GM12892 (cell line): ENCODE results near the gene SFSWAP.
"Not testable (repeated sequence)": the region's sequence is repeated elsewhere in the genome, so short reads cannot be mapped to it uniquely, and the experiment has no call there.

Experiments
- DNase-seq: peaks from one replicate; pipeline ENCODE4 v3.0.0; 2011; ENCODE audit not compliant: insufficient read length
- FAIRE-seq: peaks from 2 replicates; lab custom pipeline; 2011; peaks lifted over from hg19 to GRCh38; lab: Jason Lieb, UNC
- POLR2A ChIP-seq: IDR thresholded peaks from 2 replicates; pipeline ENCODE4 v1.6.1; 2011; ENCODE audit warnings: low read depth, low read length, control low read depth
- POLR2AphosphoS5 ChIP-seq: IDR thresholded peaks from 2 replicates; pipeline ENCODE4 v1.6.1; 2011; ENCODE audit warnings: low read depth, low read length, control low read depth
- TAF1 ChIP-seq: IDR thresholded peaks from 2 replicates; pipeline ENCODE4 v1.6.1; 2011; ENCODE audit warnings: low read depth, mild to moderate bottlenecking, control low read depth, low read length, borderline replicate concordance

SFSWAP gene

GRCh38 chr12:131759176-131759575 is 48.3 kb downstream of the SFSWAP start:
- TF ChIP-seq POLR2AphosphoS5, result no peak
- TF ChIP-seq TAF1, result no peak
- TF ChIP-seq POLR2A, result no peak

GRCh38 chr12:131761638-131762037 is 50.7 kb downstream of the SFSWAP start:
- DNase-seq (no peak), FAIRE-seq (no peak)
- no peak for TF ChIP-seq POLR2A
- no peak for TF ChIP-seq TAF1
- TF ChIP-seq POLR2AphosphoS5, result no peak

More at GRCh38 chr12:131759176-131759575, 48.3 kb downstream of the SFSWAP start:
- FAIRE-seq (no peak), DNase-seq (no peak)

DNA sequence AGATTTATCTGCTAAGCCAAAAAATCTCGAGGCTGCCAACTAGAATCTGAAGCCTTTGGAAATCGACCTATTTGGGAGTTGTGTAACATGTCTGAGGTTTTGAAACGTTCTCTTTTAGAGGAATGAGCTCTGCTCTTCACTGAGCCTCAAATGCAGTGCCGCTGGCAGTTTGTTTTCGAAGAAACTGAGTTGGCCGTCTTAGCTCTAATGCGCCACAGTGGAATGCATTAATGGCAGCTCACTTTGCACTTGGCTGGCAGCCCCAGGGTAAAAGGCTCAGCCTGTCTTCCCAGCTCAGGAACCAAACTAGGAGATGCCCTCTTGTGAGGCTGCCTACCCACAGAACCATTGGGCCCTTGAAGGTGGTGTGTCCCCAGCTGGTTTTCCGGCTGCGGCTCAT is 53.8 kb downstream of the SFSWAP start:
- FAIRE-seq (no peak), DNase-seq (no peak)
- TF ChIP-seq POLR2AphosphoS5 (no peak), TAF1 (no peak), POLR2A (no peak)

DNA sequence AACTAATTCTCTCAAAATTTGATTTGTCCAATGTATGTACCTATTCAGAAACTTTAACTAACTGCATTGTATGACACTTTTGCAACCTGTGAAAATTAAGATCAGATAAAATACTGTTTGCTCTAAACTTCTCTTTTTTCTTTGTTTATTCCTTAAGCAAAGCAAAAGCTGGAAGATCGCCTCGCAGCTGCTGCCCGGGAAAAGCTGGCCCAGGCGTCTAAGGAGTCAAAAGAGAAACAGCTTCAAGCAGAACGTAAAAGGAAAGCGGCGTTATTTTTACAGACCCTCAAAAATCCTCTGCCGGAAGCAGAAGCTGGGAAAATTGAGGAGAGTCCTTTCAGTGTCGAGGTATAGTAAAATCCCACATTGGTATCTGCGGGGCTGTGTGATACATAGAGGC is 55.1 kb downstream of the SFSWAP start:
- DNase-seq (no peak), FAIRE-seq (no peak)
- no peak for TF ChIP-seq TAF1
- no peak for TF ChIP-seq POLR2AphosphoS5
- TF ChIP-seq POLR2A, result no peak

- FAIRE-seq, result no peak
- no peak for TF ChIP-seq POLR2AphosphoS5
- no peak for TF ChIP-seq POLR2A
- TF ChIP-seq TAF1, result no peak
- DNase-seq, result no peak
Measured at GRCh38 chr12:131766382-131767107, 55.7 kb downstream of the SFSWAP start.

DNA sequence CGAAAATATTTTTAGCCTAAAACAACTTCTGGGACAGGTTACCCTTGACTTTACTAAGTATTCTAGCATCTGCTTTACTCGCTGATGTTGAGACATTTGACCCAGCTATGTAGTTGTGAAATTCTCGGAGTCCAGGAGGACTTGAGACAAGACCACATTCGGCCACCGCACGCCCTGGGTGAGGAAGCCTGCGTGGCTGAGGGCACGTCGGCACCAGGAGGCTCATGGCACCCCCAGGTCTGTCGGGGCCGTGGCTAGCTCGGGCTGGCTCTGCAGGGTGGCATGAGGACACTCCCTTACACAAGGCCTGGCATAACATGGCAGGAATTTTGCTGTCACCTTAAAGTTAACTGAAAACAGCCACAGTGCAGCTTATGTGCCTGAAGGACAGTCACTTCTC is 59.2 kb downstream of the SFSWAP start:
- DNase-seq (no peak), FAIRE-seq (no peak)
- no peak for TF ChIP-seq POLR2AphosphoS5
- TF ChIP-seq TAF1, result no peak
- TF ChIP-seq POLR2A, result no peak

- no peak for FAIRE-seq
- TF ChIP-seq TAF1 (no peak), POLR2AphosphoS5 (no peak), POLR2A (no peak)
- DNase-seq, result no peak
Measured at GRCh38 chr12:131771965-131772364, 61.1 kb downstream of the SFSWAP start.

GRCh38 chr12:131773582-131774221 is 62.8 kb downstream of the SFSWAP start:
- TF ChIP-seq POLR2AphosphoS5 (no peak), POLR2A (peak; percentile 43; the same call in 1 of the 2 replicates)
- peak; percentile 84 for FAIRE-seq

GRCh38 chr12:131774576-131775391 is 63.9 kb downstream of the SFSWAP start:
- FAIRE-seq, result no peak
- no peak for DNase-seq
- TF ChIP-seq TAF1 (no peak), POLR2A (no peak), POLR2AphosphoS5 (no peak)

More at GRCh38 chr12:131773582-131774221, 62.8 kb downstream of the SFSWAP start:
- peak; percentile 42 for DNase-seq

- no peak for TF ChIP-seq TAF1
- DNase-seq (no peak), FAIRE-seq (no peak)
Measured at GRCh38 chr12:131775392-131776236, 64.7 kb downstream of the SFSWAP start.

DNA sequence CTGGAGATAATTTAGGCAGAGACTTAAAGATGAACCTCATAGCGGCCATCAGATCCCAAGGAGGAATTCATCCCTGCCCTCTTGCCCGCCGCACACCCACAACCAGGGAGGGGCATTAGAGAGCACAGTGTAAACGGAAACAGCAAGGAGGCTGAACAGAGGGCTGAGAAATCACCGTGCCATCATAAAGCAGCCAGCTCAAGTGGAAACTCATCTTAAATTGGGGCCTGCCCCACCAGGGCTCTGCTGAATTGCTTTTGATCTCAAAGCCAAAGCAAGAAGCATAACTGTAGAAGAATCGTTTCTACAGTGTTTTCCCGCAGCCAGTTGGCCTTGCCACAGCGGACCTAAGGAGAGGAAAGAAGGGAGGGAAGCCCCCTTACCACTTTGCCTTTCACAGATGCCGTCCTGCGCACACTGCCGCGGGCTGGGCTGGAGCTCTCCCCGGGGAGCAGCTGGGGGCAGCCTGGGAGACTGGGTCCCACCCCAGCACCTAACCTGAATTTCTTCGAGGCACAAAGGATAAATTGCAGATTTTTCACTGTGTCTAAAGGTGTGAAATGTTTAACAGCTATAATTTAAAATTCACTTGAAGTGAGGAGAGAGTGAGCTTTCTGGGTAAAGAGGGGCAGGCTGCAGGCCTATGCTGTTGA is 65.5 kb downstream of the SFSWAP start:
- no peak for TF ChIP-seq POLR2AphosphoS5
- no peak for TF ChIP-seq TAF1
- no peak for TF ChIP-seq POLR2A
- DNase-seq (no peak), FAIRE-seq (no peak)

DNA sequence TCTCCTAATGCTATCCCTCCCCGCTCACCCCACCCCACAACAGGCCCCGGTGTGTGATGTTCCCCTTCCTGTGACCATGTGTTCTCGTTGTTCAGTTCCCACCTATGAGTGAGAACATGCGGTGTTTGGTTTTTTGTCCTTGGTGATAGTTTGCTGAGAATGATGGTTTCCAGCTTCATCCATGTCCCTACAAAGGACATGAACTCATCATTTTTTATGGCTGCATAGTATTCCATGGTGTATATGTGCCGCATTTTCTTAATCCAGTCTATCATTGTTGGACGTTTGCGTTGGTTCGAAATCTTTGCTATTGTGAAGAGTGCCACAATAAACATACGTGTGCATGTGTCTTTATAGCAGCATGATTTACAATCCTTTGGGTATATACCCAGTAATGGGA is 66.4 kb downstream of the SFSWAP start:
- not testable (repeated sequence) for FAIRE-seq, DNase-seq
